ENCODE results near the gene SMPD4. TPM values are rescaled to one million over a fixed set of nuclear protein-coding genes. Genes with fewer than 3 reads are reported as not detected.
"Not testable (repeated sequence)": the region's sequence is repeated elsewhere in the genome, so short reads cannot be mapped to it uniquely, and the experiment has no call there.

Gene SMPD4
- 10 to 100 TPM; 81.6 to 93.9 TPM for total RNA-seq
- polyA plus RNA-seq (2013, experiment 1 of 2), result 66.7 TPM
- 60.4 TPM for polyA plus RNA-seq (2013, experiment 2 of 2)
- long read RNA-seq, experiment 1, transcript SMPD4-201 (19 exons, 3,661 nt), result major isoform, 9 of 43 reads
- long read RNA-seq, experiment 1, partial matches to known transcripts, result 17 of 43 reads
- long read RNA-seq, experiment 1, other reads (novel, unspliced or antisense), result 17 of 43 reads
- long read RNA-seq, experiment 2, full-length matches to known transcripts, result 163 of 225 reads
- long read RNA-seq, experiment 2, partial matches to known transcripts, result 20 of 225 reads
- long read RNA-seq, experiment 2, other reads (novel, unspliced or antisense), result 42 of 225 reads
- long read RNA-seq, experiment 3, full-length matches to known transcripts, result 376 of 488 reads
- long read RNA-seq, experiment 3, partial matches to known transcripts, result 37 of 488 reads
- long read RNA-seq, experiment 3, other reads (novel, unspliced or antisense), result 75 of 488 reads
- long read RNA-seq, experiment 4, partial matches to known transcripts, result 3 of 3 reads
- long read RNA-seq, experiment 4, other reads (novel, unspliced or antisense), result 0 of 3 reads

DNA sequence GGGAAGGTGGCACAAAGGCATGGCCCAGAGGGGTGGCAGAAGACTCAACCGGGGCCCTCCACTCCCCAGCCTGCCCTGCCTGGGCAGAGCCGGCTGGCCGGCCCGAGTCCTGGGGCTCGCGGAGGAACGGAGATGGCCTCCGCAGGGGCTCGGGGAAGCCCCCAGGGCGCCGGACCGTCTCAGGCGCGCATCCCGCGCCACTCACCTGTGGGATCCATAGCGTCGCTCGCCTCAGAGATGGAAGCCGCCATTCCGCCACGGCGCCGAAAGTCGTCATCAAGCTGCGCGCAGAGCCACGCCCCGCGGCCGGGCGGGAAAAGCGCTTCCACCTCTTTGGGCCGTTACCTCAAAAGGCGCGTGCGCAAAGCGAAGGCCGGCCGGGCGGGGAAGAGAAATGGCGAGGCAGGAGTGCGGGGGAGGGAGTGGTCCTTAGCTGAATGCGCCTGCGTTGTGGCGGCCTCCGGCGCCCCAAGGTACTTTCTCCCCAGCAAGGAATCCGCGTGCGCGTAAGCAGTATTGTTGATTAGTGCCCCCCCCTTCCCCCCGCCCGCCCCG lies at the start of gene SMPD4:
SMPD4 (minus strand) TSS at position 278 of the 555 bp plus-strand sequence. CDS start 5,010 bp downstream, outside the sequence.
- H3K27me3 Mint-ChIP-seq (ENCODE audit: insufficient read depth), result no peaks in the 10 kb centered on the region

DNA sequence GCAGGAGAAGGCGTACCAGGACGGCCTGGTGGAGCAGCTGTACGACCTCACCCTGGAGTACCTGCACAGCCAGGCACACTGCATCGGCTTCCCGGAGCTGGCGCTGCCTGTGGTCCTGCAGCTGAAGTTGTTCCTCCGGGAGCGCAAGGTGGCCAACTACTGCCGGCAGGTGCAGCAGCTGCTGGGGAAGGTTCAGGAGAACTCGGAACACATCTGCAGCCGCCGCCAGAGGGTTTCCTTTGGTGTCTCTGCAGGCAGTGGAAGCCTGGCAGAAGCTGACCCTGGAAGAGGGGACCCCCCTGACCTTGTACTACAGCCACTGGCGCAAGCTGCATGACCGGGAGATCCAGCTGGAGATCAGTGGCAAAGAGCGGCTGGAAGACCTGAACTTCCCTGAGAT lies 49.5 kb upstream of the SMPD4 start:
- DNase-seq; H3K27me3 ChIP-seq (ENCODE audit: control insufficient read depth, insufficient read depth, low read length, poor library complexity, severe bottlenecking); H3K4me1 ChIP-seq (ENCODE audit: control insufficient read depth, insufficient read depth, low read length); H3K4me3 Mint-ChIP-seq; H3K4me1 Mint-ChIP-seq; H3K4me3 ChIP-seq (ENCODE audit: low read length); H3K36me3 ChIP-seq (ENCODE audit: control insufficient read depth, insufficient read depth, low read length); H3K27me3 Mint-ChIP-seq (ENCODE audit: insufficient read depth); H3K27ac ChIP-seq (ENCODE audit: low read depth, low read length); H3K27ac Mint-ChIP-seq; H3K9me3 ChIP-seq (ENCODE audit: control insufficient read depth, low read length); H3K36me3 Mint-ChIP-seq (ENCODE audit: low read depth); H3K9ac ChIP-seq (ENCODE audit: extremely low read depth, low read length, poor library complexity, severe bottlenecking): not testable (repeated sequence)
- 92 to 94% methylated on average over 7 to 15 of the region's 15 CpGs for WGBS, 2 experiments (ENCODE audit: insufficient coverage in 1 of 2, insufficient read length in 1 of 2)
- peaks cover 10% of the 10 kb centered on the region for H3K9me3 Mint-ChIP-seq

More for the DNA sequence above, at the start of gene SMPD4:
- Mint-ChIP-seq H3K36me3 (ENCODE audit: low read depth) (peaks cover 15% of the 10 kb centered on the region), H3K4me1 (peaks cover 9% of the 10 kb centered on the region), H3K9me3 (no peaks in the 10 kb centered on the region), H3K27ac (peak within 1 kb of the TSS; percentile 99), H3K4me3 (peak within 1 kb of the TSS; percentile 97)
- DNase-seq, result peak; percentile 98
- no peak for TF ChIP-seq CTCF (conservative IDR thresholded peaks at IDR 0.05)
- Histone ChIP-seq H3K9me3 (ENCODE audit: control insufficient read depth, low read length) (no peaks in the 10 kb centered on the region), H3K27me3 (ENCODE audit: control insufficient read depth, insufficient read depth, low read length, poor library complexity, severe bottlenecking) (no peaks in the 10 kb centered on the region), H3K4me1 (ENCODE audit: control insufficient read depth, insufficient read depth, low read length) (no peaks in the 10 kb centered on the region), H3K36me3 (ENCODE audit: control insufficient read depth, insufficient read depth, low read length) (peaks cover 16% of the 10 kb centered on the region), H3K27ac (ENCODE audit: low read depth, low read length) (peak within 1 kb of the TSS; percentile 73), H3K9ac (ENCODE audit: extremely low read depth, low read length, poor library complexity, severe bottlenecking) (peak within 1 kb of the TSS; percentile 95), H3K4me3 (ENCODE audit: low read length) (peak within 1 kb of the TSS; percentile 98)
- 0% methylated on average over 20 to 55 of the region's 55 CpGs for WGBS, 2 experiments (ENCODE audit: insufficient coverage in 1 of 2, insufficient read length in 1 of 2)

- H3K9me3 ChIP-seq (ENCODE audit: control insufficient read depth, low read length); H3K4me3 ChIP-seq (ENCODE audit: low read length); H3K4me1 Mint-ChIP-seq; H3K9ac ChIP-seq (ENCODE audit: extremely low read depth, low read length, poor library complexity, severe bottlenecking); H3K27me3 Mint-ChIP-seq (ENCODE audit: insufficient read depth); H3K27ac Mint-ChIP-seq; DNase-seq; H3K4me1 ChIP-seq (ENCODE audit: control insufficient read depth, insufficient read depth, low read length); H3K36me3 ChIP-seq (ENCODE audit: control insufficient read depth, insufficient read depth, low read length); H3K27ac ChIP-seq (ENCODE audit: low read depth, low read length); H3K4me3 Mint-ChIP-seq; H3K36me3 Mint-ChIP-seq (ENCODE audit: low read depth); H3K27me3 ChIP-seq (ENCODE audit: control insufficient read depth, insufficient read depth, low read length, poor library complexity, severe bottlenecking): not testable (repeated sequence)
- 97 to 98% methylated on average over 8 to 12 of the region's 18 CpGs for WGBS, 2 experiments (ENCODE audit: insufficient coverage in 1 of 2, insufficient read length in 1 of 2)
- peaks cover 10% of the 10 kb centered on the region for H3K9me3 Mint-ChIP-seq
Observed at GRCh38 chr2:130230376-130230775, 49.0 kb upstream of the SMPD4 start.

- not testable (repeated sequence) for H3K9me3 ChIP-seq (ENCODE audit: control insufficient read depth, low read length); H3K27me3 ChIP-seq (ENCODE audit: control insufficient read depth, insufficient read depth, low read length, poor library complexity, severe bottlenecking); H3K36me3 ChIP-seq (ENCODE audit: control insufficient read depth, insufficient read depth, low read length); H3K4me3 Mint-ChIP-seq; H3K27ac ChIP-seq (ENCODE audit: low read depth, low read length); H3K4me1 ChIP-seq (ENCODE audit: control insufficient read depth, insufficient read depth, low read length); H3K4me3 ChIP-seq (ENCODE audit: low read length); H3K9ac ChIP-seq (ENCODE audit: extremely low read depth, low read length, poor library complexity, severe bottlenecking); H3K36me3 Mint-ChIP-seq (ENCODE audit: low read depth); H3K27ac Mint-ChIP-seq; H3K4me1 Mint-ChIP-seq
- 94 to 97% methylated on average over 19 to 48 of the region's 48 CpGs for WGBS, 2 experiments (ENCODE audit: insufficient coverage in 1 of 2, insufficient read length in 1 of 2)
- Mint-ChIP-seq H3K9me3 (peaks cover 10% of the 10 kb centered on the region), H3K27me3 (ENCODE audit: insufficient read depth) (peaks cover 10% of the 10 kb centered on the region)
- peak; percentile 42 for DNase-seq
Observed at GRCh38 chr2:130229161-130229510, 47.7 kb upstream of the SMPD4 start.

DNA sequence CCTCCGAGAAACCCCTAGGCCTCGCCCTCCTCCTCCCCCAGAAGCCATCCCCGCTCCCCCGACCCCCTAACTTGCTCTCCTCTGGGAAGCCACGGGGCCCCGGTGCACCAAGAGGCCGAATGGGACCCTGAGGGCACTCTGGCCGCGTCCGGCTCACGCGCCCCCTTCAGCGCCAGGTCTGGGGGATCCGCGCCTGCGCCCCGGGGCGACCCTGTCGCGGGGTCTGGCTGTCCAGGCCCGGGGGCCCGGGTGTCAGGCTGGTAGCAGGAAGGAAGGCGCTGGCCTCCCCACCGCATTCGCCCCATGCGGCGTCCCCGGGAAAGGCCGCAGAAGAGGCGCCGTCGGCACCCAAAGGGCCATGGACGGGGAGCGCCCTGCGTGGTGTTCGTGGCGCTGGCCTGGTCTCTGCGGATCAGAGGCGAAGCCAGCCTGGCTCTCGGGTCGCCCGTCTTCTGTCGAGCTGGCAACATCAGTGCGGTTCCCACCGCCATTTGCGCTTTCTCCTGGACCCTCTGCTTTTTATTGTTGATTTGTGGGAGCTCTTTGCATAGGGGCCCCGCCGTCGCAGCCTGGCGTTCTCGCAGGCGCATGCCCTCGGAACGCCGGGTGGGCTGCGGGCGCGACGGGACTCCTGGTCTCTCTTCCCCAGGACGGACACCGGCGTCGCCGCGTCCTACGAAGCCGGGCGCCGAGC lies 47.2 kb upstream of the SMPD4 start:
- not testable (repeated sequence) for H3K9me3 ChIP-seq (ENCODE audit: control insufficient read depth, low read length); H3K36me3 ChIP-seq (ENCODE audit: control insufficient read depth, insufficient read depth, low read length); H3K36me3 Mint-ChIP-seq (ENCODE audit: low read depth); H3K9ac ChIP-seq (ENCODE audit: extremely low read depth, low read length, poor library complexity, severe bottlenecking); H3K4me1 ChIP-seq (ENCODE audit: control insufficient read depth, insufficient read depth, low read length); DNase-seq; H3K4me1 Mint-ChIP-seq; H3K4me3 Mint-ChIP-seq; H3K27ac Mint-ChIP-seq; H3K27me3 ChIP-seq (ENCODE audit: control insufficient read depth, insufficient read depth, low read length, poor library complexity, severe bottlenecking); H3K4me3 ChIP-seq (ENCODE audit: low read length); H3K27ac ChIP-seq (ENCODE audit: low read depth, low read length)
- H3K27me3 Mint-ChIP-seq (ENCODE audit: insufficient read depth), result peaks cover 13% of the 10 kb centered on the region
- H3K9me3 Mint-ChIP-seq, result peaks cover 10% of the 10 kb centered on the region
- 94 to 95% methylated on average over 29 to 69 of the region's 69 CpGs for WGBS, 2 experiments (ENCODE audit: insufficient coverage in 1 of 2, insufficient read length in 1 of 2)

DNA sequence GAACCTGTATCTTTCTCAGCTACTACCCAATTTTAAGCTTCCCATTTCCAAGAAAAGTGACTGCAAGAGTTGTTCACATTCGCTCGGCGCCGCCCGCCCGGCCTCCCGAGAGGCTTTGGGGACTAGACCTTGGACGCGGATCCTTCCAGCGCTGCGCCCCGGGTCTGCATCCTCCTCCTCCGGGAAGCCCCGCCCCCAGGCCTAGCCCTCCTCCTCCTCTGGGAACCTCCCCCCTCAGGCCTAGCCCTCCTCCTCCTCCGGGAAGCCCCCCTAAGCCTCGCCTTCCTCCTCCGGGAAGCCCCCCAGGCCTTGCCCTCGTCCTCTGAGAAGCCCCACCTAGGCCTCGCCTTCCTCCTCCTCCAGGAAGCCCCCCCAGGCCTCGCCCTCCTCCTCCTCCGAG lies 46.6 kb upstream of the SMPD4 start:
- not testable (repeated sequence) for H3K4me1 Mint-ChIP-seq; H3K27me3 ChIP-seq (ENCODE audit: control insufficient read depth, insufficient read depth, low read length, poor library complexity, severe bottlenecking); H3K9me3 ChIP-seq (ENCODE audit: control insufficient read depth, low read length); H3K27ac Mint-ChIP-seq; H3K9ac ChIP-seq (ENCODE audit: extremely low read depth, low read length, poor library complexity, severe bottlenecking); H3K4me3 Mint-ChIP-seq; H3K36me3 Mint-ChIP-seq (ENCODE audit: low read depth); H3K4me1 ChIP-seq (ENCODE audit: control insufficient read depth, insufficient read depth, low read length); H3K4me3 ChIP-seq (ENCODE audit: low read length); H3K27ac ChIP-seq (ENCODE audit: low read depth, low read length); H3K36me3 ChIP-seq (ENCODE audit: control insufficient read depth, insufficient read depth, low read length)
- Mint-ChIP-seq H3K9me3 (peaks cover 10% of the 10 kb centered on the region), H3K27me3 (ENCODE audit: insufficient read depth) (peaks cover 13% of the 10 kb centered on the region)
- 93% methylated on average over 20 of the region's 21 CpGs; no CpG with 5 or more reads in 1 of the 2 experiments for WGBS, 2 experiments (ENCODE audit: insufficient coverage in 1 of 2, insufficient read length in 1 of 2)
- peak; percentile 44 for DNase-seq
